Endothelial cell of umbilical vein (primary cell): ENCODE measurements around the gene ZNF620. TPM values are rescaled to one million over a fixed set of nuclear protein-coding genes. Genes with fewer than 3 reads are reported as not detected.
A peak's percentile ranks its signal among the peaks of the same experiment; 100 is the strongest.
"Not testable (repeated sequence)": the region's sequence is repeated elsewhere in the genome, so short reads cannot be mapped to it uniquely, and the experiment has no call there.

Experiments used
- BruUV-seq: library from RNA; stranded (reverse); fragments of 400-500 nt; replicated peaks from 2 replicates; lab custom pipeline; 2021; lab: Mats Ljungman, UMichigan
- CTCF ChIA-PET: fragments of 300-600, 350-600 bp; sonication (Branson Sonifier 250); formaldehyde crosslinking; loops from one replicate; lab custom pipeline; 2021; ENCODE audit warnings: antibody characterized with exemption, inconsistent platforms; lab: Charles Lee
- POLR2A ChIA-PET: fragments of 300-600, 350-600 bp; sonication (Branson Sonifier 250); formaldehyde crosslinking; loops from one replicate; lab custom pipeline; 2021; ENCODE audit warnings: antibody characterized with exemption, inconsistent platforms; lab: Charles Lee
- DNase-seq: peaks from one replicate; pipeline ENCODE4 v3.0.0-alpha.2; 2011; ENCODE audit warnings: low read depth, low spot score
- FAIRE-seq: peaks from 2 replicates; lab custom pipeline; 2011; peaks lifted over from hg19 to GRCh38; lab: Jason Lieb, UNC
- H2AFZ ChIP-seq: 2 replicates; pipeline ENCODE4 v1.6.0; 2012; ENCODE audit warnings: low read depth, low read length, control low read depth, inconsistent platforms
- H3K27ac ChIP-seq: 2 replicates; pipeline ENCODE4 v1.5.1; 2011; ENCODE audit warnings: low read depth, mild to moderate bottlenecking, control low read depth, low read length, moderate library complexity; ENCODE audit not compliant: insufficient read depth
- H3K27me3 ChIP-seq, 2 experiments: 2 replicates each; pipeline versions ENCODE4 v1.6.0 to v1.6.1; 2011; ENCODE audit warnings: low read length in 2 of 2, mixed read lengths in 1 of 2; ENCODE audit not compliant: control insufficient read depth in 2 of 2, insufficient read depth in 2 of 2
- H3K36me3 ChIP-seq, 2 experiments: 2 replicates in 1 of 2; 3 replicates in 1 of 2; pipeline ENCODE4 v1.5.1; 2011; ENCODE audit warnings: low read length in 2 of 2, mild to moderate bottlenecking in 1 of 2, moderate library complexity in 1 of 2; ENCODE audit not compliant: control insufficient read depth in 2 of 2, insufficient read depth in 2 of 2; ENCODE audit errors: extremely low read depth in 1 of 2
- H3K4me1 ChIP-seq: 3 replicates; pipeline ENCODE4 v1.5.1; 2011; ENCODE audit warnings: mild to moderate bottlenecking, low read length; ENCODE audit not compliant: control insufficient read depth, insufficient read depth; ENCODE audit errors: extremely low read depth
- H3K4me2 ChIP-seq: 2 replicates; pipeline ENCODE4 v1.6.1; 2011; ENCODE audit warnings: low read length, control low read depth, mixed read lengths; ENCODE audit not compliant: insufficient read depth
- H3K4me3 ChIP-seq, 3 experiments: fragments of 200-600 bp in 1 of 3; sonication (generic), shearing (Covaris generic) in 1 of 3; replicated peaks in 1 of 3; 2 replicates each; pipeline ENCODE4 v1.5.1; 2011 to 2016; ENCODE audit warnings: control low read depth in 3 of 3, low read length in 3 of 3, mild to moderate bottlenecking in 2 of 3, inconsistent platforms in 1 of 3, low read depth in 1 of 3, moderate library complexity in 1 of 3; ENCODE audit not compliant: insufficient read depth in 1 of 3
- H3K79me2 ChIP-seq: 2 replicates; pipeline ENCODE4 v1.6.0; 2012; ENCODE audit warnings: low read length, inconsistent platforms; ENCODE audit not compliant: control insufficient read depth, insufficient read depth
- H3K9ac ChIP-seq: replicated peaks from 2 replicates; pipeline ENCODE3; 2011; ENCODE audit warnings: low read length, control low read depth; ENCODE audit not compliant: insufficient read depth; ENCODE audit errors: extremely low read depth
- H3K9me1 ChIP-seq: replicated peaks from 3 replicates; pipeline ENCODE4 v1.6.0; 2011; ENCODE audit warnings: mild to moderate bottlenecking, low read length; ENCODE audit not compliant: control insufficient read depth, insufficient read depth; ENCODE audit errors: extremely low read depth
- H3K9me3 ChIP-seq: replicated peaks from 2 replicates; pipeline ENCODE4 v1.5.1; 2012; ENCODE audit warnings: low read length, inconsistent platforms; ENCODE audit not compliant: control insufficient read depth, insufficient read depth
- H4K20me1 ChIP-seq: replicated peaks from 2 replicates; pipeline ENCODE3; 2011; ENCODE audit warnings: mild to moderate bottlenecking, low read length; ENCODE audit not compliant: control insufficient read depth, insufficient read depth; ENCODE audit errors: extremely low read depth
- EZH2 ChIP-seq: IDR thresholded peaks from 2 replicates; pipeline ENCODE4 v1.6.1; 2012; ENCODE audit warnings: borderline replicate concordance, low read depth, mild to moderate bottlenecking, moderate library complexity, low read length, inconsistent platforms; ENCODE audit not compliant: severe bottlenecking
- FOS ChIP-seq: IDR thresholded peaks from 2 replicates; pipeline ENCODE4 v1.6.1; 2011; ENCODE audit warnings: mild to moderate bottlenecking, low read length, moderate library complexity, borderline replicate concordance; ENCODE audit not compliant: insufficient read depth
- GATA2 ChIP-seq: IDR thresholded peaks from 2 replicates; pipeline ENCODE4 v1.7.0; 2011; ENCODE audit warnings: low read depth, mild to moderate bottlenecking, moderate library complexity, mixed read lengths, low read length; ENCODE audit not compliant: insufficient read length, insufficient read depth
- JUN ChIP-seq: IDR thresholded peaks from 2 replicates; pipeline ENCODE4 v1.6.1; 2011; ENCODE audit warnings: borderline replicate concordance, low read depth; ENCODE audit not compliant: insufficient read length, insufficient read depth
- MYC ChIP-seq: IDR thresholded peaks from one replicate; pipeline ENCODE4 v1.6.1; 2011; ENCODE audit warnings: mild to moderate bottlenecking, low read depth, low read length
- POLR2A ChIP-seq: IDR thresholded peaks from 2 replicates; pipeline ENCODE4 v1.6.1; 2012; ENCODE audit warnings: low read depth, mild to moderate bottlenecking, control low read depth, low read length
- POLR2AphosphoS5 ChIP-seq: IDR thresholded peaks from 2 replicates; pipeline ENCODE4 v1.6.1; 2012; ENCODE audit warnings: low read depth, mild to moderate bottlenecking, control low read depth, low read length, moderate library complexity; ENCODE audit not compliant: insufficient read depth
- dilution Hi-C: fragments of 300-500 bp; cut with MboI; formaldehyde crosslinking; loops from one replicate; pipeline ENCODE4 v1.15.0; 2019; ENCODE audit warnings: low sequenced_read_pairs; ENCODE audit not compliant: extremely low pct_ligation_motif_present
- intact Hi-C: fragments of 100-400 bp; cut with micrococcal nuclease; formaldehyde crosslinking; loops from one replicate; pipeline ENCODE4 v1.10.0; 2022
- polyA plus RNA-seq, 4 experiments: library from polyadenylated mRNA; depleted of rRNA in 3 of 4; stranded (reverse) in 3 of 4; unstranded in 1 of 4; fragments of >200 nt; gene quantifications; 2 replicates each; pipeline versions ENCODE4 v1.2.1 to v1.2.3, GENCODE V29; 2011 to 2012; ENCODE audit warnings: missing spikeins in 1 of 4
- total RNA-seq: library from RNA; stranded (reverse); gene quantifications from 2 replicates; pipeline ENCODE4 v1.2.3, GENCODE V29; 2021
- TF ChIP-seq, protein P1 (sequence below), 2 donors: IDR thresholded peaks; 1 replicate in 1 of 2; 2 replicates in 1 of 2; pipeline ENCODE4 v1.5.1; 2011; ENCODE audit warnings: low read length in 2 of 2, mild to moderate bottlenecking in 2 of 2, moderate library complexity in 2 of 2, control low read depth in 1 of 2, inconsistent platforms in 1 of 2, low read depth in 1 of 2; ENCODE audit not compliant: insufficient read depth in 1 of 2; ENCODE audit errors: extremely low read depth in 1 of 2
- TF ChIP-seq, protein P2 (sequence below): IDR thresholded peaks from 2 replicates; pipeline ENCODE4 v1.6.1; 2011; ENCODE audit not compliant: insufficient read depth, insufficient read length

The ZNF620 gene
- total and polyA plus RNA-seq, 2 donors (not counting 3 experiments of a cell fraction or from before 2014, with no cell fraction given): 1.9 to 4.0 TPM

DNA sequence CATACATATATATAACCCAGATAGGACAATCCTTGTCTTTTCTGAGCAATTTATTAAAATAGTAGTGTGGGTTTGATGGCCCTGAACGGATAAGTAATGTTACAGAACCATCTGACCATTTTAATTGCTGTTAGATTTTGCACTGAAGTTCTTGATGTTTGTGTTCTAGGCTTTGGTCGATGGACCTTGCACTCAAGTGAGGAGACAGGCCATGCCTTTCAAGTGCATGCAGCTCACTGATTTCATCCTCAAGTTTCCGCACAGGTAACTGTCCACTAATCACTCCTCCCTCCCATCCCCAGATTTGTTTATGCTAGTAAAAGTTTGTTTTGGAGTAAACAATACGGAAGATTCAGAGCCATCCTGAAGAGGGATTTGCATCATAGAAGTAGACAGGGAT, 47.4 kb upstream of the ZNF620 start:
- ChIA-PET POLR2A (interaction anchor here (1.9 kb wide), 1 partner anchor 47 kb away, joined by 19 read pairs; the partner anchor contains the start of gene ZNF620), CTCF (no interaction called here)
- H3K9me3 ChIP-seq: no peaks in the 10 kb centered on the region
- no peak for FAIRE-seq
- no TSS peak for BruUV-seq
- H2AFZ ChIP-seq: no peak overlapping the region
- H3K9ac ChIP-seq: peak overlapping the region; percentile 94
- H3K27me3 ChIP-seq: no peaks in the 10 kb centered on the region
- TF ChIP-seq GATA2 (no peak), MYC (no peak), POLR2AphosphoS5 (no peak), JUN (no peak), POLR2A (no peak), EZH2 (no peak), FOS (no peak)
- TF ChIP-seq, protein P1, sequence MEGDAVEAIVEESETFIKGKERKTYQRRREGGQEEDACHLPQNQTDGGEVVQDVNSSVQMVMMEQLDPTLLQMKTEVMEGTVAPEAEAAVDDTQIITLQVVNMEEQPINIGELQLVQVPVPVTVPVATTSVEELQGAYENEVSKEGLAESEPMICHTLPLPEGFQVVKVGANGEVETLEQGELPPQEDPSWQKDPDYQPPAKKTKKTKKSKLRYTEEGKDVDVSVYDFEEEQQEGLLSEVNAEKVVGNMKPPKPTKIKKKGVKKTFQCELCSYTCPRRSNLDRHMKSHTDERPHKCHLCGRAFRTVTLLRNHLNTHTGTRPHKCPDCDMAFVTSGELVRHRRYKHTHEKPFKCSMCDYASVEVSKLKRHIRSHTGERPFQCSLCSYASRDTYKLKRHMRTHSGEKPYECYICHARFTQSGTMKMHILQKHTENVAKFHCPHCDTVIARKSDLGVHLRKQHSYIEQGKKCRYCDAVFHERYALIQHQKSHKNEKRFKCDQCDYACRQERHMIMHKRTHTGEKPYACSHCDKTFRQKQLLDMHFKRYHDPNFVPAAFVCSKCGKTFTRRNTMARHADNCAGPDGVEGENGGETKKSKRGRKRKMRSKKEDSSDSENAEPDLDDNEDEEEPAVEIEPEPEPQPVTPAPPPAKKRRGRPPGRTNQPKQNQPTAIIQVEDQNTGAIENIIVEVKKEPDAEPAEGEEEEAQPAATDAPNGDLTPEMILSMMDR (IDR thresholded peaks at IDR 0.05; ENCODE audit: extremely low read depth in 1 of 2, insufficient read depth in 1 of 2, low read depth in 1 of 2, low read length in 2 of 2): no peak
- TF ChIP-seq, protein P2, sequence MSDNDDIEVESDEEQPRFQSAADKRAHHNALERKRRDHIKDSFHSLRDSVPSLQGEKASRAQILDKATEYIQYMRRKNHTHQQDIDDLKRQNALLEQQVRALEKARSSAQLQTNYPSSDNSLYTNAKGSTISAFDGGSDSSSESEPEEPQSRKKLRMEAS: no peak
- dilution Hi-C loops: no loop called here
- no peaks in the 10 kb centered on the region for H3K9me1 ChIP-seq
- H3K79me2 ChIP-seq: peaks cover 28% of the 10 kb centered on the region
- peaks cover 5 to 19% of the 10 kb centered on the region in 2 experiments for H3K36me3 ChIP-seq
- peak overlapping the region; percentile 61 to 92 (median 77) for H3K4me3 ChIP-seq
- intact Hi-C loops: loop anchor here (10.0 kb wide), 1 partner anchor 1074 kb away; the partner anchor contains the start of gene SLC25A38
- no peak for DNase-seq
- H3K27ac ChIP-seq: no peak overlapping the region
- H3K4me2 ChIP-seq: peak overlapping the region; percentile 97
- peaks cover 14% of the 10 kb centered on the region for H3K4me1 ChIP-seq
- H4K20me1 ChIP-seq: peaks cover 4% of the 10 kb centered on the region

DNA sequence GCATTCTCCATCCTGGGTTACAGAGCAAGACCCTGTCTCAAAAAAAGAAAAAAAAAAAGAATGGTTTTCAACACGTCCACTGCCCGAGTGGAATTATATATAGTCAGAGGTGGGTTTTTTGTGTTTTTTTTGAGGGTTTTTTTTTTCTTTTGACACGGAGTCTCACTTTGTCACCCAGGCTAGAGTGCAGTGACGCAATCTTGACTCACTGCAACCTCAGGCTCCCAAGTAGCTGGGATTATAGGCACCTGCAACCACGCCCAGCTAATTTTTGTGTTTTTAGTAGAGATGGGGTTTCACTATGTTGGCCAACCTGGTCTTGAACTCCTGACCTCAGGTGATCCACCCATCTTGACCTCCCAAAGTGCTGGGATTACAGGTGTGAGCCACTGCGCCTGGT, 45.4 kb upstream of the ZNF620 start:
- Histone ChIP-seq H3K79me2 (peaks cover 28% of the 10 kb centered on the region), H3K36me3 (peaks cover 14 to 31% of the 10 kb centered on the region in 2 experiments), H3K4me1 (peaks cover 11% of the 10 kb centered on the region)
- H3K9ac ChIP-seq, H3K9me1 ChIP-seq, FAIRE-seq, POLR2A ChIA-PET, intact Hi-C loops, H3K4me3 ChIP-seq, H3K4me2 ChIP-seq, CTCF ChIA-PET, H4K20me1 ChIP-seq, dilution Hi-C loops, DNase-seq, H2AFZ ChIP-seq, H3K27me3 ChIP-seq, H3K27ac ChIP-seq, H3K9me3 ChIP-seq, BruUV-seq: not testable (repeated sequence)
